NCI-H2196 treated with DMSO at 0.1 percent for 48 hours (cell line): Measurements from ENCODE around the gene FNBP1L.
"Not testable (repeated sequence)": the region's sequence is repeated elsewhere in the genome, so short reads cannot be mapped to it uniquely, and the experiment has no call there.

Experiments
- DNase-seq: peaks from one replicate; lab custom pipeline; 2025; ENCODE audit not compliant: unreplicated experiment; lab: John Stamatoyannopoulos, UW

Gene FNBP1L

GRCh38 chr1:93528412-93528811, 80.5 kb downstream of the FNBP1L start:
- no peak for DNase-seq

GRCh38 chr1:93531193-93531592, 83.3 kb downstream of the FNBP1L start:
- DNase-seq: no peak

GRCh38 chr1:93532780-93533378, 85.0 kb downstream of the FNBP1L start:
- DNase-seq: no peak

GRCh38 chr1:93533677-93534076, 85.8 kb downstream of the FNBP1L start:
- DNase-seq: no peak

GRCh38 chr1:93537396-93537795, 89.5 kb downstream of the FNBP1L start:
- no peak for DNase-seq

- no peak for DNase-seq
Measured at GRCh38 chr1:93537924-93538323, 90.0 kb downstream of the FNBP1L start.

- no peak for DNase-seq
Measured at GRCh38 chr1:93541045-93541444, 93.1 kb downstream of the FNBP1L start.

GRCh38 chr1:93542398-93542797, 94.5 kb downstream of the FNBP1L start:
- DNase-seq: no peak

- DNase-seq: no peak
Measured at GRCh38 chr1:93546162-93546863, 98.4 kb downstream of the FNBP1L start.

GRCh38 chr1:93549131-93549530, 101.2 kb downstream of the FNBP1L start:
- no peak for DNase-seq

GRCh38 chr1:93549811-93550210, 101.9 kb downstream of the FNBP1L start:
- no peak for DNase-seq

GRCh38 chr1:93552741-93553455, 105.0 kb downstream of the FNBP1L start:
- peak; percentile 49 for DNase-seq

- DNase-seq: not testable (repeated sequence)
Measured at GRCh38 chr1:93553886-93554490, 106.1 kb downstream of the FNBP1L start.

- no peak for DNase-seq
Measured at GRCh38 chr1:93554883-93555872, 107.3 kb downstream of the FNBP1L start.

GRCh38 chr1:93556291-93556690, 108.4 kb downstream of the FNBP1L start:
- DNase-seq: no peak

GRCh38 chr1:93559045-93559444, 111.1 kb downstream of the FNBP1L start:
- no peak for DNase-seq

GRCh38 chr1:93559695-93560094, 111.8 kb downstream of the FNBP1L start:
- no peak for DNase-seq

GRCh38 chr1:93565496-93566206, 117.7 kb downstream of the FNBP1L start:
- no peak for DNase-seq

GRCh38 chr1:93566227-93566626, 118.3 kb downstream of the FNBP1L start:
- DNase-seq: no peak
